ENCODE measurements around the gene ACIN1. TPM values are rescaled to one million over a fixed set of nuclear protein-coding genes. Genes with fewer than 3 reads are reported as not detected.
"Not testable (repeated sequence)": the region's sequence is repeated elsewhere in the genome, so short reads cannot be mapped to it uniquely, and the experiment has no call there.

ACIN1 gene
- total and polyA plus RNA-seq, 2 of the 13 experiments (the other 11 are each of a cell fraction or from before 2014, with no cell fraction given): 165 to 183 TPM

GRCh38 chr14:23108169-23108568 lies 13.2 kb upstream of the ACIN1 start:
- H4K20me1 ChIP-seq (ENCODE audit: insufficient read depth, low read length); DNase-seq (ENCODE audit: low spot score); H3K9ac ChIP-seq (ENCODE audit: insufficient read depth, low read depth, low read length); H2AFZ ChIP-seq (ENCODE audit: low read length); H3K4me2 ChIP-seq (ENCODE audit: low read depth, low read length); ATAC-seq; H3K27ac ChIP-seq (ENCODE audit: extremely low read length, insufficient read depth, low read length); FAIRE-seq; H3K4me3 ChIP-seq (replicated peaks in 1 of 3; ENCODE audit: insufficient read depth in 1 of 3, low read depth in 2 of 3, low read length in 3 of 3); BruUV-seq (replicated peaks); H3K79me2 ChIP-seq (ENCODE audit: insufficient read depth, low read length); intact Hi-C loops (cut with micrococcal nuclease; ENCODE audit: unreplicated experiment); H3K9me3 ChIP-seq (ENCODE audit: low read length); H3K36me3 ChIP-seq (replicated peaks in 1 of 2; ENCODE audit: control insufficient read depth in 1 of 2, insufficient read depth in 2 of 2, low read length in 2 of 2): not testable (repeated sequence)
- Histone ChIP-seq H3K27me3 (ENCODE audit: control insufficient read depth in 1 of 2, insufficient read depth in 2 of 2, low read length in 2 of 2) (peaks cover 15 to 58% of the 10 kb centered on the region in 2 experiments), H3K4me1 (ENCODE audit: insufficient read depth, low read length) (peaks cover 41% of the 10 kb centered on the region)
- ChIA-PET CTCF (ENCODE audit: low intra/inter-chr PET ratio, low total read pairs) (interaction anchor here (1.5 to 2.8 kb wide), 2 partner anchors 31 to 39 kb away, joined by 3 to 30 read pairs; no protein-coding TSS in a partner anchor), POLR2A (interaction anchor here (1.6 to 6.6 kb wide), 2 partner anchors 13 to 37 kb away, joined by 3 to 66 read pairs; partner anchors contain the start of genes ACIN1 and C14orf119)
- in situ Hi-C loops (cut with HindIII; ENCODE audit: extremely low pct_ligation_motif_present, low pct_unique_long_range_greater_than_20kb): loop anchor here (5.0 kb wide), 1 partner anchor 41 kb away; no protein-coding TSS in a partner anchor
- 47% methylated on average over 24 of the region's 24 CpGs for WGBS (ENCODE audit: low lambda C conversion rate)
- peak; percentile 64 for TF ChIP-seq ZNF280B (CRISPR knock-in tag; IDR thresholded peaks at IDR 0.05; ENCODE audit: borderline replicate concordance)
- 0 out of 2 replicates have a peak, but pooled peaks have one; percentile 14 for TF ChIP-seq ZNF687 (CRISPR knock-in tag; IDR thresholded peaks at IDR 0.05)

GRCh38 chr14:23107620-23108019 lies 12.7 kb upstream of the ACIN1 start:
- H3K27ac ChIP-seq (ENCODE audit: extremely low read length, insufficient read depth, low read length); H4K20me1 ChIP-seq (ENCODE audit: insufficient read depth, low read length); intact Hi-C loops (cut with micrococcal nuclease; ENCODE audit: unreplicated experiment); H3K4me2 ChIP-seq (ENCODE audit: low read depth, low read length); H2AFZ ChIP-seq (ENCODE audit: low read length); H3K4me3 ChIP-seq (replicated peaks in 1 of 3; ENCODE audit: insufficient read depth in 1 of 3, low read depth in 2 of 3, low read length in 3 of 3); BruUV-seq (replicated peaks); DNase-seq (ENCODE audit: low spot score); H3K9me3 ChIP-seq (ENCODE audit: low read length); H3K36me3 ChIP-seq (replicated peaks in 1 of 2; ENCODE audit: control insufficient read depth in 1 of 2, insufficient read depth in 2 of 2, low read length in 2 of 2); POLR2A ChIA-PET; H3K9ac ChIP-seq (ENCODE audit: insufficient read depth, low read depth, low read length); FAIRE-seq; H3K79me2 ChIP-seq (ENCODE audit: insufficient read depth, low read length); ATAC-seq: not testable (repeated sequence)
- in situ Hi-C loops (cut with HindIII; ENCODE audit: extremely low pct_ligation_motif_present, low pct_unique_long_range_greater_than_20kb): loop anchor here (5.0 kb wide), 1 partner anchor 40 kb away; no protein-coding TSS in a partner anchor
- CTCF ChIA-PET (ENCODE audit: low intra/inter-chr PET ratio, low total read pairs): interaction anchor here (1.5 to 2.8 kb wide), 2 partner anchors 31 to 39 kb away, joined by 3 to 30 read pairs; no protein-coding TSS in a partner anchor
- WGBS (ENCODE audit: low lambda C conversion rate): 54% methylated on average over 3 of the region's 5 CpGs
- H3K4me1 ChIP-seq (ENCODE audit: insufficient read depth, low read length): peaks cover 40% of the 10 kb centered on the region
- peaks cover 14 to 59% of the 10 kb centered on the region in 2 experiments for H3K27me3 ChIP-seq (ENCODE audit: control insufficient read depth in 1 of 2, insufficient read depth in 2 of 2, low read length in 2 of 2)

Data from HepG2 (cell line).